HG03095 (cell line): ENCODE measurements around the gene SENP6.
"Not testable (repeated sequence)": the region's sequence is repeated elsewhere in the genome, so short reads cannot be mapped to it uniquely, and the experiment has no call there.

Experiments
- ATAC-seq: cut with Tn5 transposase; IDR thresholded peaks from one replicate; pipeline ENCODE4 v1.9.1; 2021; ENCODE audit warnings: moderate library complexity; ENCODE audit not compliant: unreplicated experiment

The SENP6 gene

GRCh38 chr6:75642311-75642710, 40.6 kb downstream of the SENP6 start:
- no peak for ATAC-seq

- no peak for ATAC-seq
Observed at GRCh38 chr6:75643173-75643572, 41.5 kb downstream of the SENP6 start.

- ATAC-seq: no peak
Observed at GRCh38 chr6:75656479-75656878, 54.8 kb downstream of the SENP6 start.

GRCh38 chr6:75657327-75657726, 55.6 kb downstream of the SENP6 start:
- no peak for ATAC-seq

GRCh38 chr6:75666592-75666991, 64.9 kb downstream of the SENP6 start:
- no peak for ATAC-seq

GRCh38 chr6:75673884-75674283, 72.2 kb downstream of the SENP6 start:
- ATAC-seq: no peak

GRCh38 chr6:75676377-75676776, 74.7 kb downstream of the SENP6 start:
- ATAC-seq: no peak

- ATAC-seq: not testable (repeated sequence)
Observed at GRCh38 chr6:75682548-75682947, 80.9 kb downstream of the SENP6 start.

- not testable (repeated sequence) for ATAC-seq
Observed at GRCh38 chr6:75683005-75683404, 81.3 kb downstream of the SENP6 start.

GRCh38 chr6:75687535-75687934, 85.9 kb downstream of the SENP6 start:
- not testable (repeated sequence) for ATAC-seq

GRCh38 chr6:75687937-75688336, 86.3 kb downstream of the SENP6 start:
- not testable (repeated sequence) for ATAC-seq

- ATAC-seq: no peak
Observed at GRCh38 chr6:75689576-75689975, 87.9 kb downstream of the SENP6 start.

GRCh38 chr6:75691012-75691411, 89.3 kb downstream of the SENP6 start:
- ATAC-seq: no peak

GRCh38 chr6:75693534-75693933, 91.9 kb downstream of the SENP6 start:
- no peak for ATAC-seq

GRCh38 chr6:75694406-75694805, 92.7 kb downstream of the SENP6 start:
- no peak for ATAC-seq

GRCh38 chr6:75708334-75708733, 106.7 kb downstream of the SENP6 start:
- ATAC-seq: not testable (repeated sequence)

- ATAC-seq: no peak
Observed at GRCh38 chr6:75711173-75711572, 109.5 kb downstream of the SENP6 start.

- ATAC-seq: no peak
Observed at GRCh38 chr6:75719133-75719532, 117.5 kb downstream of the SENP6 start.

- no peak for ATAC-seq
Observed at GRCh38 chr6:75723382-75723781, 121.7 kb downstream of the SENP6 start.

GRCh38 chr6:75727206-75727605, 125.5 kb downstream of the SENP6 start:
- ATAC-seq: no peak

- not testable (repeated sequence) for ATAC-seq
Observed at GRCh38 chr6:75731029-75731428, 129.3 kb downstream of the SENP6 start.

GRCh38 chr6:75735491-75736186, 134.0 kb downstream of the SENP6 start:
- peak; percentile 77 for ATAC-seq

GRCh38 chr6:75743971-75744370, 142.3 kb downstream of the SENP6 start:
- no peak for ATAC-seq
